Renal cortical epithelial cell (primary cell): ENCODE data around the gene DAB2IP. TPM values are rescaled to one million over a fixed set of nuclear protein-coding genes. Genes with fewer than 3 reads are reported as not detected.

Experiments
- DNase-seq: peaks from one replicate; pipeline ENCODE4 v3.0.0-alpha.2; 2011; ENCODE audit warnings: low read depth
- total RNA-seq: library from RNA; depleted of rRNA; stranded (reverse); fragments of >200 nt; gene quantifications from 2 replicates; pipeline ENCODE4 v1.2.3, GENCODE V29; 2014

DAB2IP gene
- total RNA-seq, 1 donor from 2014 or later = 37.5 TPM

GRCh38 chr9:121625590-121625989 is 25.8 kb upstream of the DAB2IP start:
- no peak for DNase-seq

GRCh38 chr9:121626012-121626411 is 25.4 kb upstream of the DAB2IP start:
- no peak for DNase-seq

GRCh38 chr9:121627427-121627826 is 24.0 kb upstream of the DAB2IP start:
- DNase-seq = no peak

GRCh38 chr9:121628401-121628800 is 23.0 kb upstream of the DAB2IP start:
- no peak for DNase-seq

- DNase-seq = no peak
Measured at GRCh38 chr9:121631115-121631514, 20.3 kb upstream of the DAB2IP start.

GRCh38 chr9:121631978-121632418 is 19.4 kb upstream of the DAB2IP start:
- DNase-seq = no peak

GRCh38 chr9:121633119-121633714 is 18.2 kb upstream of the DAB2IP start:
- DNase-seq = no peak

GRCh38 chr9:121633736-121634135 is 17.7 kb upstream of the DAB2IP start:
- no peak for DNase-seq

- no peak for DNase-seq
Measured at GRCh38 chr9:121634329-121635261, 16.8 kb upstream of the DAB2IP start.

- DNase-seq = no peak
Measured at GRCh38 chr9:121635300-121635876, 16.0 kb upstream of the DAB2IP start.

GRCh38 chr9:121636341-121636865 is 15.0 kb upstream of the DAB2IP start:
- no peak for DNase-seq

- no peak for DNase-seq
Measured at GRCh38 chr9:121636978-121637712, 14.3 kb upstream of the DAB2IP start.

- peak; percentile 32 for DNase-seq
Measured at GRCh38 chr9:121637713-121638220, 13.7 kb upstream of the DAB2IP start.

GRCh38 chr9:121638399-121638798 is 13.0 kb upstream of the DAB2IP start:
- DNase-seq = no peak

GRCh38 chr9:121638901-121639592 is 12.4 kb upstream of the DAB2IP start:
- no peak for DNase-seq

- no peak for DNase-seq
Measured at GRCh38 chr9:121639619-121640018, 11.8 kb upstream of the DAB2IP start.

GRCh38 chr9:121640076-121640475 is 11.4 kb upstream of the DAB2IP start:
- DNase-seq = no peak

- no peak for DNase-seq
Measured at GRCh38 chr9:121640491-121641223, 10.8 kb upstream of the DAB2IP start.

GRCh38 chr9:121641224-121641611 is 10.2 kb upstream of the DAB2IP start:
- DNase-seq = no peak

GRCh38 chr9:121642758-121643157 is 8.7 kb upstream of the DAB2IP start:
- DNase-seq = no peak
